Body of pancreas (tissue), 4 donors: Measurements from ENCODE around the gene ACOX3. TPM values are rescaled to one million over a fixed set of nuclear protein-coding genes. Genes with fewer than 3 reads are reported as not detected.

Experiments used
- ATAC-seq: fragments of 150-250 bp; one replicate; pipeline ENCODE4 v1.9.1; 2016
- DNase-seq, 4 donors: peaks; one replicate each; pipeline ENCODE4 v3.0.0-alpha.2; 2019
- H3K27ac ChIP-seq, 4 donors: fragments of 200-600 bp; sonication (generic); 1 replicate in 3 of 4; 2 replicates in 1 of 4; pipeline versions ENCODE4 v1.5.1 to v1.6.1; 2016 to 2019; ENCODE audit warnings: mild to moderate bottlenecking in 1 of 4, mixed read lengths in 1 of 4, moderate library complexity in 1 of 4
- H3K27me3 ChIP-seq, 2 donors: fragments of 200-600 bp; sonication (generic); one replicate each; pipeline ENCODE4 v1.6.0; 2016; ENCODE audit warnings: mild to moderate bottlenecking in 1 of 2
- H3K36me3 ChIP-seq, 2 donors: fragments of 200-600 bp; sonication (generic); replicated peaks in 1 of 2; 2 replicates each; pipeline ENCODE4 v1.5.1; 2016; ENCODE audit warnings: low read depth in 2 of 2; ENCODE audit not compliant: insufficient read depth in 1 of 2
- H3K4me1 ChIP-seq: fragments of 200-600 bp; sonication (generic); one replicate; pipeline ENCODE4 v1.6.0; 2016
- H3K4me3 ChIP-seq, 2 donors: fragments of 200-600 bp; sonication (generic); 1 replicate in 1 of 2; 2 replicates in 1 of 2; pipeline ENCODE4 v1.5.1; 2016 to 2019
- H3K9me3 ChIP-seq, 3 donors: fragments of 200-600 bp; sonication (generic); 1 replicate in 2 of 3; 2 replicates in 1 of 3; pipeline ENCODE4 v1.5.1; 2016
- CTCF ChIP-seq, 7 experiments: fragments of 450-650 bp in 4 of 7; fragments of 200-600 bp in 3 of 7; sonication (generic) in 3 of 7; IDR thresholded peaks; one replicate each; pipeline ENCODE4 v1.5.1; 2016 to 2019; ENCODE audit warnings: antibody characterized with exemption in 7 of 7
- POLR2A ChIP-seq, 3 donors: fragments of 450-650 bp; IDR thresholded peaks; one replicate each; pipeline ENCODE4 v1.6.1; 2016; ENCODE audit warnings: antibody characterized with exemption in 3 of 3, mild to moderate bottlenecking in 2 of 3
- WGBS, 2 donors: methylation state at CpG; one replicate each; pipeline ENCODE4 v1.1.5; 2017; 5-methylcytosine and 5-hydroxymethylcytosine counted together
- intact Hi-C: fragments of 100-400 bp; cut with DNase I; formaldehyde crosslinking; loops from one replicate; pipeline ENCODE4 v1.15.1; 2023
- total RNA-seq, 2 donors: library from RNA; depleted of rRNA; stranded (reverse); fragments of >200 nt; gene quantifications; one replicate each; pipeline ENCODE4 v1.1.0, GENCODE V29; 2016

ACOX3 gene
- total RNA-seq, 2 donors from 2014 or later = 18.4 to 23.4 TPM

DNA sequence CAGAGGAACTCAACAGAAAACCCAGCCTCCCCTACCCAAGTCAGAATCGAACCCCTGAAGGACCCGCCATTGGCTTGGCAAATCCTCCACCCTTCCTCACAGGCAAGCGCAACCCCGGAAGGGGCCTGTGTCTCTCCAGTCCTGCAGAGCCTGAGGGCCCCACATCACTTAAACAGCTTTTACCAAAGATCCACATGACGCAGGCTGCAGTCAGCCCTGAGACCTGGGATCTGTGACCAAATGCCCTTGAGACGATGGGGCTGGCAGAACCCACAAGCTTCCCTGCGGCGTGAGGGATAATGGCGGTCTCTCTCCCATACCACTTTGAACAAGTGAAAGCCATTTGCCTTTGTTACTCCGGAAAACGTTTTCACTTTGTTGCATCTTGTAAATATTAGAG lies 54.9 kb downstream of the ACOX3 start:
- intact Hi-C loops = no loop called here
- DNase-seq (no peak), ATAC-seq (no peak)
- no peak overlapping the region for H3K4me3 ChIP-seq
- no peaks in the 10 kb centered on the region for H3K27me3 ChIP-seq
- H3K9me3 ChIP-seq = no peaks in the 10 kb centered on the region
- no peaks in the 10 kb centered on the region for H3K4me1 ChIP-seq
- WGBS, 2 donors = 90 to 92% methylated on average over 11 of the region's 11 CpGs
- TF ChIP-seq CTCF (IDR thresholded peaks at IDR 0.05) = no peak
- no peak for TF ChIP-seq POLR2A (IDR thresholded peaks at IDR 0.05)
- H3K27ac ChIP-seq = no peak overlapping the region
- H3K36me3 ChIP-seq = peaks cover 0 to 18% of the 10 kb centered on the region in 2 donors

- no peak for ATAC-seq
- intact Hi-C loops = no loop called here
- DNase-seq = no peak
These were observed 55.4 kb downstream of the ACOX3 start for GRCh38 chr4:8385106-8385505.

DNA sequence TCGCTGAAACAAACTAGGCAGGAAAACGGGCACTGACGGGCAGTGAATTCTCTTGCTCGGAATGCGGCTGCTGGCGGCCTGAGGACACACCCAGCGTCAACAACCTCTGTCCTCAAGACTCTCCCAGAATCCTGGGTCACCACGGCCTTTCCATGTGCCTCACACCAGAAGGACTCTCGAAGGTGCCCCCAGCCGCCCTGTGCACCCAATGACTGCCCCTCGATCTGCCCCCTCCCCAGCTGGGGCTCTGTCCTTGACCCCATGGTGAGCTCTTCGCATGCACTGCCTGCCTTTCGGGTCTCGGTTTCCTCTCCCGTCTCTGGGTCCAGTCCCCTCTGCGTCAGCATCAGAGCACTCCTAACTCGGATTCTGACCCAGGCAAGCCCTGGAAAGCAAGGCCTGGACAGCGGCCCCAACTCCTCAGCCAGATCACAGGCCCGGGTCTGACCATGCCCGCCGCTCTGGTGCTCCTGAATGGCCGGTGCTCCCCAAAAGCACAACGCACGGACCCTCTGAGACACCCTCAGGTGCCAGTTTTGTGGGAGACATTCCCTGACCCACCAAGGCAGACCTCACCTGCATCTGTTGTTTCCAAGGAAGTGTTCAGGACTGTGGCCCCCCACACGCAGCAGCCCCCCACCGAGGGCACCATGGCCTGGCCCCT lies 56.0 kb downstream of the ACOX3 start:
- Histone ChIP-seq H3K4me1 (no peaks in the 10 kb centered on the region), H3K9me3 (no peaks in the 10 kb centered on the region), H3K36me3 (peaks cover 0 to 20% of the 10 kb centered on the region in 2 donors), H3K4me3 (no peak overlapping the region), H3K27me3 (no peaks in the 10 kb centered on the region), H3K27ac (no peak overlapping the region)
- ATAC-seq (no peak), DNase-seq (no peak)
- TF ChIP-seq POLR2A (IDR thresholded peaks at IDR 0.05) = no peak
- no peak for TF ChIP-seq CTCF (IDR thresholded peaks at IDR 0.05)
- 91 to 93% methylated on average over 18 to 26 of the region's 26 CpGs for WGBS, 2 donors
- intact Hi-C loops = no loop called here

More at GRCh38 chr4:8385106-8385505, 55.4 kb downstream of the ACOX3 start:
- Histone ChIP-seq H3K36me3 (peaks cover 0 to 18% of the 10 kb centered on the region in 2 donors), H3K27ac (no peak overlapping the region), H3K4me3 (no peak overlapping the region), H3K4me1 (no peaks in the 10 kb centered on the region), H3K27me3 (no peaks in the 10 kb centered on the region), H3K9me3 (no peaks in the 10 kb centered on the region)
- WGBS, 2 donors = 68 to 71% methylated on average over 8 to 9 of the region's 9 CpGs
- TF ChIP-seq CTCF (IDR thresholded peaks at IDR 0.05) = no peak
- no peak for TF ChIP-seq POLR2A (IDR thresholded peaks at IDR 0.05)

DNA sequence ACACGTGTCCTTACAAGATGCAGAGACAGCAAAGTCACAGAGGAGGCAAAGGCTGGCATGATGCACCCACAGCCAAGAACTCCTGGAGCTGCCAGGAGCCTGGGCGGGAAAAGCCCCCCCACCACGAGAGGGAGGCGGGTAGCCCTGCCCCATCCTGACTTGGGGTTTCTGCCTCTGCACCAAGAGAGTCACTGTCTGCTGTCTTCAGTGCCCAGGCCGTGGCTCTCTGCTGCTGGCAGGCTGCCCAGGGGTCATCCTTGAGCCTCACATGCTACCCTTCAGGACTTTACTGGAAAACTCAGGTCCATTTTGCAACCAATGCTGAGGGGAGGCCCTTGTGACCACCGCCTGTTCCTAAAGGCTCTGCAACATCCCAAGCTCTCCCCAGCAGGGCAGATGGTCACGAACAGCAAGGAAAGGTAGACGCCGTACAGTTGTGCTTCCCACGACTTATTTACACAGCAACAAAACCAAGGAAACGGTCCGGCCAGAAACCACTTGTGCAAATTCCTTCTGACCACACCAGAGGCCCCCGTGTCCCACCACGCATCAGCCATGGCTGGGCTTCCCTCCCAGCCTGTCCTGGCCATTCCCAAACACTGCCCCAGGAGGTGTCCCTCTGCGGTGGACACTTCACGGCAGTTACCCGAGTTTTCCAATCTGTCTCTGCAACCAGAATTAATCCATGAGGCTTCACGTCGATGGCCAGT lies 56.9 kb downstream of the ACOX3 start:
- peaks cover 0 to 13% of the 10 kb centered on the region in 2 donors for H3K36me3 ChIP-seq
- H3K4me3 ChIP-seq = no peak overlapping the region
- TF ChIP-seq POLR2A (IDR thresholded peaks at IDR 0.05) (no peak), CTCF (IDR thresholded peaks at IDR 0.05) (no peak)
- H3K9me3 ChIP-seq = no peaks in the 10 kb centered on the region
- WGBS, 2 donors = 78 to 79% methylated on average over 15 to 19 of the region's 19 CpGs
- ATAC-seq (no peak), DNase-seq (peak in 1 of 4 donors; percentile 11)
- H3K4me1 ChIP-seq = no peaks in the 10 kb centered on the region
- no peaks in the 10 kb centered on the region for H3K27me3 ChIP-seq
- H3K27ac ChIP-seq = no peak overlapping the region
- intact Hi-C loops = no loop called here
